Mucosa of descending colon (tissue), 3 donors: ENCODE results near the gene TNS1. TPM values are rescaled to one million over a fixed set of nuclear protein-coding genes. Genes with fewer than 3 reads are reported as not detected.

Experiments
- ATAC-seq: fragments of 200-7000 bp; cut with Tn5 transposase; one replicate; pipeline ENCODE4 v1.9.1; 2020; ENCODE audit warnings: mild to moderate bottlenecking, moderate library complexity
- DNase-seq, 3 donors: peaks; one replicate each; pipeline ENCODE4 v3.0.0-alpha.2; 2020
- H3K36me3 ChIP-seq: fragments of 200-600 bp; one replicate; pipeline ENCODE4 v1.8.0; 2021; ENCODE audit warnings: low read depth, mild to moderate bottlenecking
- H3K4me1 ChIP-seq: fragments of 200-600 bp; one replicate; pipeline ENCODE4 v1.8.0; 2021; ENCODE audit warnings: low read depth, mild to moderate bottlenecking
- H3K4me3 ChIP-seq: fragments of 200-600 bp; one replicate; pipeline ENCODE4 v1.8.0; 2021; ENCODE audit warnings: mild to moderate bottlenecking
- H3K9me3 ChIP-seq: fragments of 200-600 bp; one replicate; pipeline ENCODE4 v1.8.0; 2021; ENCODE audit warnings: mild to moderate bottlenecking
- CTCF ChIP-seq: fragments of 200-600 bp; IDR thresholded peaks from one replicate; pipeline ENCODE4 v1.8.0; 2022; ENCODE audit warnings: antibody characterized with exemption, mild to moderate bottlenecking
- intact Hi-C, 2 donors: fragments of 100-400 bp; cut with DNase I in 1 of 2; cut with micrococcal nuclease in 1 of 2; formaldehyde crosslinking; loops; one replicate each; pipeline versions ENCODE4 v1.11.0 to v1.11.1; 2022; cut with DNase I, micrococcal nuclease
- total RNA-seq, 3 donors: library from RNA; stranded (reverse); fragmentation: NEBNext Ultra II Directional in 2 of 3; extraction: Animal tissue kit (Norgen Biotek cat#: 25700) in 2 of 3; gene quantifications; one replicate each; pipeline versions ENCODE4 v1.2.1 to v1.2.4, GENCODE V29; 2021 to 2023
- donor health status: DM: no; HTN: no; CAD: no; lungs with moderate emphysema.
- donor health status: DM: no; HTN: no; CAD: no.
- donor health status: DM: no; HTN: yes; CAD: no.

TNS1 gene
- total RNA-seq, 3 donors from 2014 or later = 43.8 to 1,458 (median 121) TPM

DNA sequence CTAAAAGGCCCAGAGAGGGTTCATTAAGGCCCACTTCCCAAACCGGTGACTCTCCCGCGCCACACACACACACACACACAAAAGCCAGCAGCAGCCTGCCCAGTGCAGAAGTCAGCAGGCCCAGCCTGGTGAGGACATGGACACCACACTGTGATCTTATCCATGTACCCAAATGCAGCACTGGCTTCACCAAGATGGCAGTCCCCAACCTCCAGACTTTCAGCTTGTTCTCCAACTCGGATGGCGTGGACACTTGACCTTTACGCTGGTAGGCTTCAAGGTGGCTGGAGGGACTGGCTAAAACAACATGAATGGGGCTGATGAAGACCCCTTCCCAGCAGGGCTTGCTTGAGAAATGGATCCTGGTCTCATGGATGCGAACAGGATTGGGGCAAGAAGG lies 50.4 kb downstream of the TNS1 start:
- no peak for TF ChIP-seq CTCF
- intact Hi-C loops = no loop called here
- ATAC-seq (no peak), DNase-seq (no peak)
- no peaks in the 10 kb centered on the region for H3K36me3 ChIP-seq
- H3K9me3 ChIP-seq = no peaks in the 10 kb centered on the region
- H3K4me1 ChIP-seq = no peaks in the 10 kb centered on the region
- H3K4me3 ChIP-seq = no peak overlapping the region

DNA sequence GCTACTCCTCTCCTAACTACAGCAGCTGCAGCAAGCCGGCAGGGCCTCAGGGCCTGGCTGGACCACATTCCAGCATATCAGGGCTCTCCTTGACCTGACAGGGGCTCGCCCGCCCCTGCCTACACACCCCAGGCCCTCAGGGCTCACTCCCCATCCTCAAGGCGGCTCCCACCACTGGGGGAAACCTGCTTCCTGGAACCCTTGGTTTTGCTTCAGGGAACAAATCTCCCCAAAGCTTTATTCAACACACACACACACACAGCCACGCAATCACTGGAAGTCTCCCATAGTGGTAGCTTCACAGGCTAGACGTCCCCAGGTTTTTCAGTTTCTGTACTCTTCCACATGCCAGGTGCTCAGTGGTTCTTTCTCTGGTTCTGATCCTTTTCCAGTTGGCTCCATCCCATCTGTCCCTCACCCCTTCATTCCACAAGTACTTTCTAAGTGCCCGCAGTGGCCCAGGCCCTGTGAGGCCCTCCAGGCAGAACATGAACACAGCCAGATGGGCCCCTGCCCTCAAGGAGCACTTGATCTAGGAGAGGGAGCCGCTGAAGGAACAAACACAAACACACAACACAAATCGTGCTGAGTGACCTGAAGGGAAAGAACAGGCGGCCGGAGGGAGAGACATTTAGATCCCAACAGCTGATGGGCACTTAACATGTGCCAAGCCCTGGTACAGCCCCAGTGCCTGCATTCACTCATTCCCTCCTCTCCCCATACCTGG lies 51.1 kb downstream of the TNS1 start:
- intact Hi-C loops = no loop called here
- Histone ChIP-seq H3K36me3 (no peaks in the 10 kb centered on the region), H3K4me3 (no peak overlapping the region), H3K9me3 (no peaks in the 10 kb centered on the region), H3K4me1 (no peaks in the 10 kb centered on the region)
- ATAC-seq (no peak), DNase-seq (peak in 1 of 3 donors; percentile 36)
- no peak for TF ChIP-seq CTCF

- Histone ChIP-seq H3K36me3 (no peaks in the 10 kb centered on the region), H3K9me3 (no peaks in the 10 kb centered on the region), H3K4me1 (no peaks in the 10 kb centered on the region), H3K4me3 (no peak overlapping the region)
- ATAC-seq (no peak), DNase-seq (no peak)
- intact Hi-C loops = no loop called here
- TF ChIP-seq CTCF = no peak
These were observed 51.7 kb downstream of the TNS1 start for GRCh38 chr2:217951091-217951490.

- Histone ChIP-seq H3K4me1 (no peaks in the 10 kb centered on the region), H3K36me3 (no peaks in the 10 kb centered on the region), H3K4me3 (no peak overlapping the region), H3K9me3 (no peaks in the 10 kb centered on the region)
- no peak for TF ChIP-seq CTCF
- intact Hi-C loops = no loop called here
- no peak for ATAC-seq
- DNase-seq = peak in 1 of 3 donors; percentile 40
These were observed 52.4 kb downstream of the TNS1 start for GRCh38 chr2:217950401-217950871.

DNA sequence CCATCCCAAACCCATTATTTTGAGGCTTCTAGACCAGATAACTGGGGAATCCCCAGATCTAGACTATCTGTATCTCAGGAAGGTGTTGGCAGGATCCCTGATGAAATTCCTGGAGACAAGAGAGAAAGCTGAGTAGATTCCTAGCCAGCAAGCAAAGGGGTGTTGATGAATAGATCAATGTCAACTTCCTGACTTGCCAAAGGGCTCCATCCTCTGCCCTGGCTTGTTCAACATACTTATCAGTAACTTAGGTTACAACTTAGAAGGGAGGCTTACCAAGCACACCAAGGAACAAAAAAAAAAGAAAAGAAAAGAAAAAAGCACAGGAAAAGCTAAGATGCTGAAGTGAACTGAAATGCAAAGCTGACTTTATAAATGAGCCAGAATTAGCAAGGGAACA lies 53.3 kb downstream of the TNS1 start:
- Histone ChIP-seq H3K4me1 (no peaks in the 10 kb centered on the region), H3K4me3 (no peak overlapping the region), H3K9me3 (no peaks in the 10 kb centered on the region), H3K36me3 (no peaks in the 10 kb centered on the region)
- TF ChIP-seq CTCF = no peak
- DNase-seq (no peak), ATAC-seq (no peak)
- intact Hi-C loops = no loop called here

GRCh38 chr2:217948897-217949296 lies 53.9 kb downstream of the TNS1 start:
- ATAC-seq (no peak), DNase-seq (no peak)
- no peaks in the 10 kb centered on the region for H3K36me3 ChIP-seq
- TF ChIP-seq CTCF = no peak
- no peaks in the 10 kb centered on the region for H3K4me1 ChIP-seq
- H3K9me3 ChIP-seq = no peaks in the 10 kb centered on the region
- intact Hi-C loops = no loop called here
- H3K4me3 ChIP-seq = no peak overlapping the region
